HK-2 (cell line): Measurements from ENCODE around the gene ZBTB22.
"Not testable (repeated sequence)": the region's sequence is repeated elsewhere in the genome, so short reads cannot be mapped to it uniquely, and the experiment has no call there.

Source experiments
- DNase-seq: peaks from one replicate; pipeline ENCODE4 v3.0.0-alpha.2; 2018; ENCODE audit not compliant: unreplicated experiment

Gene ZBTB22

GRCh38 chr6:33279971-33280511 lies 37.5 kb downstream of the ZBTB22 start:
- DNase-seq, result peak; percentile 65

- DNase-seq, result no peak
Observed at GRCh38 chr6:33279257-33279695, 38.3 kb downstream of the ZBTB22 start.

GRCh38 chr6:33278810-33279209 lies 38.7 kb downstream of the ZBTB22 start:
- no peak for DNase-seq

- no peak for DNase-seq
Observed at GRCh38 chr6:33278392-33278741, 39.2 kb downstream of the ZBTB22 start.

- peak; percentile 46 for DNase-seq
Observed at GRCh38 chr6:33277663-33278391, 39.7 kb downstream of the ZBTB22 start.

GRCh38 chr6:33276864-33277662 lies 40.5 kb downstream of the ZBTB22 start, which contains the start of gene B3GALT4:
TSS of gene B3GALT4 (plus strand) at chr6:33277123. CDS start at chr6:33277420, 297 bp downstream.
- DNase-seq, result peak; percentile 43

GRCh38 chr6:33276581-33276863 lies 41.0 kb downstream of the ZBTB22 start:
- DNase-seq, result no peak

- not testable (repeated sequence) for DNase-seq
Observed at GRCh38 chr6:33275795-33276580, 41.6 kb downstream of the ZBTB22 start.

- no peak for DNase-seq
Observed at GRCh38 chr6:33273924-33274902, 43.3 kb downstream of the ZBTB22 start.

- no peak for DNase-seq
Observed at GRCh38 chr6:33273129-33273923, 44.2 kb downstream of the ZBTB22 start.

GRCh38 chr6:33272275-33273128 lies 45.0 kb downstream of the ZBTB22 start:
- DNase-seq, result no peak

GRCh38 chr6:33271468-33272274 lies 45.9 kb downstream of the ZBTB22 start, which contains the start of the genes RPS18 and VPS52:
TSS of gene RPS18 (plus strand) at chr6:33272075. CDS start at chr6:33272120, 45 bp downstream.
TSS of gene VPS52 (minus strand) at chr6:33271876. CDS start at chr6:33271675, 201 bp downstream.
- DNase-seq, result peak; percentile 90

GRCh38 chr6:33271117-33271467 lies 46.5 kb downstream of the ZBTB22 start:
- DNase-seq, result no peak
